HFFc6 (cell line): ENCODE measurements around the gene CA7. TPM values are rescaled to one million over a fixed set of nuclear protein-coding genes. Genes with fewer than 3 reads are reported as not detected.

Source experiments
- DNase-seq: peaks from one replicate; pipeline ENCODE4 v3.0.0-alpha.2; 2018
- H3K27ac Mint-ChIP-seq: 2 replicates; pipeline ENCODE4 v1.8.0; 2020; ENCODE audit warnings: mild to moderate bottlenecking, mixed read lengths
- H3K27me3 Mint-ChIP-seq: 2 replicates; pipeline ENCODE4 v1.8.0; 2021; ENCODE audit warnings: mild to moderate bottlenecking, moderate library complexity, mixed read lengths; ENCODE audit not compliant: insufficient read depth
- H3K36me3 Mint-ChIP-seq: 2 replicates; pipeline ENCODE4 v1.8.0; 2021; ENCODE audit warnings: low read depth, mixed read lengths
- H3K4me1 Mint-ChIP-seq: 2 replicates; pipeline ENCODE4 v1.8.0; 2020; ENCODE audit warnings: low read depth, mixed read lengths
- H3K4me3 Mint-ChIP-seq: 2 replicates; pipeline ENCODE4 v1.8.0; 2020; ENCODE audit warnings: mild to moderate bottlenecking, moderate library complexity, mixed read lengths
- H3K9me3 Mint-ChIP-seq: 2 replicates; pipeline ENCODE4 v1.8.0; 2020; ENCODE audit warnings: mild to moderate bottlenecking, mixed read lengths
- CTCF ChIP-seq: fragments of 200-600 bp; sonication (generic); IDR thresholded peaks from 2 replicates; pipeline ENCODE4 v1.5.0; 2021; ENCODE audit warnings: antibody characterized with exemption, mild to moderate bottlenecking
- long read RNA-seq: library from polyadenylated mRNA; unstranded; transcript quantifications from one replicate; pipeline ENCODE4 v2.0.0, GENCODE V29; 2019
- total RNA-seq, 6 experiments: library from RNA; stranded (reverse); fragmentation: NEBNext Ultra II Directional; extraction: Animal tissue kit (Norgen Biotek cat#: 25700); gene quantifications; 2 replicates in 1 of 6; 3 replicates in 5 of 6; pipeline ENCODE4 v1.2.3, GENCODE V29; 2021

CA7 gene
- total RNA-seq, result not detected
- long read RNA-seq, result 0 reads

DNA sequence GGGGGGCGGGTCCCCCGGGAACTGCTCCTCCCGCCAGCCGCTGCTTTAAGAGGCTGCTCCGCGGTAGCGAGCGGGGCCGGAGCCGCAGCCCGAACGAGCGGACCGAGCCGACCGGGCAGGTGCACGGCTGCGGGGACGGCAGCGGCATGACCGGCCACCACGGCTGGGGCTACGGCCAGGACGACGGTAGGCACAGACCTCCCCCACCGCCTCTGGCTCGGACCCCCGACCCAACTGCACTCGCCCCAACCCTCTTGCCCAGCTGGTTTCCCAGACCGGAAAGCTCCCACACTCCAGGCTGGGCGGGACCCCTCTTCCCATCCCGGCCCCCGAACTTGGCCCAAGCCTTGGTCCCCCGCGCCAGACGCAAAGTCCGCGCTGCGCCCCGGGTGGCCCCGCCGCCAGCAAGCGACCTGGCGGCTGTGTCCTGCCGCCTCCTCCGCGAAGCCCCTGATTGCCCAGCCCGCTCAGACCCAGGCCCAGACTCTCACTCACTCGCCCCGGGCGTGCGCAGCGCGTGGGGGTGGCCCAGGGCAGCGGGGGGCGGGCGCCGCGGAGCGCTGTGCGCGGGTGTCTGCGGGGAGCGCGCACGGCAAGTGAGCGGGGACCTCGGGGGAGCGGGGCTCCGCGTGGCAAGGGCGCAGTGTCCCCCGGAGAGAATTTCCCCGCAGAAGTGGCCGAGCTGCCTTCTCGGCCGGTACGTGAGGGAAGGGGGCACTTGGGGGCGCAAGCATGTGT lies at the start of gene CA7:
CA7 (plus strand) TSS at position 73 of the 738 bp plus-strand sequence; CDS start at position 147, 74 bp downstream.
- no peak within 1 kb of the TSS; the same call in 1 of the 2 replicates for H3K4me3 Mint-ChIP-seq

DNA sequence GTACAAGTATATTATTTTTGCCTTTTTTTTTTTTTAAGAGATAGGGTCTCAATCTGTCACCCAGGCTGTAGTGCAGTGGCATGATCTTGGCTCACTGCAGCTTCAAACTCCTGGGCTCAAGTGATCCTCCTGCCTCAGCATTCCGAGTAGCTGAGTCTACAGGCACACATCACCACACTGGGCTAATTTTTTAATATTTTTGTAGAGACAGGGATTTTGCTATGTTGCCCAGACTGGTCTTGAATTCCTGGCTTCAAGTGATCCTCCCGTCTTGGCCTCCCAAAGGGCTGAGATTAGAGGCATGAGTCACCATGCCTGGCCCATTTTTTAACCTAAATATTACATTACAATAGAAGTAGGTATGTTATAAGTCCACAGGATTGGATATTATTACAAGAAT lies 46.1 kb upstream of the CA7 start:
- no peak overlapping the region for H3K27ac Mint-ChIP-seq
- peaks cover 5% of the 10 kb centered on the region; the same call in 1 of the 2 replicates for H3K4me1 Mint-ChIP-seq
- no peaks in the 10 kb centered on the region; the same call in 1 of the 2 replicates for H3K36me3 Mint-ChIP-seq
- no peak for TF ChIP-seq CTCF
- H3K9me3 Mint-ChIP-seq, result no peaks in the 10 kb centered on the region
- DNase-seq, result peak; percentile 41
- H3K4me3 Mint-ChIP-seq, result no peak overlapping the region
- no peaks in the 10 kb centered on the region; the same call in 1 of the 2 replicates for H3K27me3 Mint-ChIP-seq

More for the DNA sequence above, at the start of gene CA7:
- no peak for TF ChIP-seq CTCF
- DNase-seq, result no peak
- Mint-ChIP-seq H3K36me3 (no peaks in the 10 kb centered on the region), H3K27ac (no peak within 1 kb of the TSS), H3K27me3 (peaks cover 70% of the 10 kb centered on the region), H3K9me3 (no peaks in the 10 kb centered on the region), H3K4me1 (no peaks in the 10 kb centered on the region; the same call in 1 of the 2 replicates)

DNA sequence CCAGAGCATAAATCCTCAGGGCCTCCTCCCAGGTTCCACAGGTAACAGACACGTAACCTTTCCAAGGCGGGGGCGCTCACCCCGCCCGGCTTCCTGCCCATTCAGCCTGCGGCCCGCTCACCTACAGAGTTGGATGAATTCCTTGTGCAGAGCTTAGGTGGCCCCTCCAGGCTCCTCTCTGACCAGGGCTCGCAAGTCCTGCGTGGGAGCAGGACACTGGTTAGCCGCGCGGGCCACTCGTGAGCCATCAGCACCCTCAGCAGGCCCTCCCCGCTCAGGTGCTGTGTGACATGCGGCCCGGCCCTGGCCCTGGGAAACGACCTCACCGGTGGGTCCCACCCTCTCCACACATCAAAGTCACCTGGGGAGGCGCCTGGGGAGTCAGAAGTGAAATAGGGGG lies 43.4 kb upstream of the CA7 start:
- Mint-ChIP-seq H3K4me3 (no peak overlapping the region), H3K27ac (no peak overlapping the region), H3K9me3 (no peaks in the 10 kb centered on the region)

DNA sequence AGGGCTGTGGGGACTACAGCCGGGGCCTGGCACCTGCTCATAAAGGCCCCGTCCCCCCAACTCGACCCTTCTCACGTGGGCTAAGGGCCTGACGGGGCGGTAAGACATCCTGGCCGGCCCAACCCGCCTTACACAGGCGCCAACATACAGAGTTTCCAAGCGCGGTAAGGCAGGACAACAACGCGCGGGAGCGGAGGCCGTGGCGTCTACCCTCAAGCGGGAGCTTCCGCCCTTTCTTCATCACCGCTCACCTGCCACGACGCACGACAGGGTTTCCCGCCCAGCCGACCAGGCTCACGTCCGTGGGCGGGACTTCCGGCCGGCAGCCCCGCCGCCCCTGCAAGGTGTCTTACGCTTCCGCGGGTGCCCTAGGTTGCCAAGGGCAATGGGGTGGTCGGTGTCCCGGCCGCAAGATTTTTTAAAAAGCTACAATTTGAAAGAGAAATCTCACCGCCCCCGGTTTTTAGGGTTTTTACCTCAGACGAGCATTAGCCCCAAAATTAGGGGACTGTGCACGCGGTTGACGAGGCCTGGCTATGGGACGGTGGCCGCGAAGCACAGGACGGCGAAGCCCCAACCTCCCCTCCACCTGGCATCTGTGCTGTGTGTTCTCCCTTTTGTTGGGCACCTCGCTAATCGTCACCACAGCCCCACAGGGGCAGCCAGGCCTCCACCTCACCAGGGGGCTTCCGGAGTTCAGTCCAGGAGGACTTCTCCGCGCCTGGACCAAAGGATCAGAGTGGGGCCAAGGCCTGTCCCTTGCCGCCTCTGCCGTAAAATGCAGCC lies 42.7 kb upstream of the CA7 start, which contains the start of gene TERB1:
TERB1 (minus strand) TSS at position 265 of the 786 bp plus-strand sequence. CDS start 4,786 bp downstream, outside the sequence.
- no peak within 1 kb of the TSS for H3K27ac Mint-ChIP-seq
- H3K36me3 Mint-ChIP-seq, result peaks cover 10% of the 10 kb centered on the region
- no peaks in the 10 kb centered on the region for H3K27me3 Mint-ChIP-seq
- H3K4me3 Mint-ChIP-seq, result no peak within 1 kb of the TSS
- peaks cover 5% of the 10 kb centered on the region; the same call in 1 of the 2 replicates for H3K4me1 Mint-ChIP-seq
- no peak for DNase-seq
- H3K9me3 Mint-ChIP-seq, result no peaks in the 10 kb centered on the region
- no peak for TF ChIP-seq CTCF

More for the DNA sequence above, 43.4 kb upstream of the CA7 start:
- peaks cover 10% of the 10 kb centered on the region for H3K36me3 Mint-ChIP-seq
- peaks cover 5% of the 10 kb centered on the region; the same call in 1 of the 2 replicates for H3K4me1 Mint-ChIP-seq
- no peaks in the 10 kb centered on the region for H3K27me3 Mint-ChIP-seq
- TF ChIP-seq CTCF, result no peak
- DNase-seq, result no peak

DNA sequence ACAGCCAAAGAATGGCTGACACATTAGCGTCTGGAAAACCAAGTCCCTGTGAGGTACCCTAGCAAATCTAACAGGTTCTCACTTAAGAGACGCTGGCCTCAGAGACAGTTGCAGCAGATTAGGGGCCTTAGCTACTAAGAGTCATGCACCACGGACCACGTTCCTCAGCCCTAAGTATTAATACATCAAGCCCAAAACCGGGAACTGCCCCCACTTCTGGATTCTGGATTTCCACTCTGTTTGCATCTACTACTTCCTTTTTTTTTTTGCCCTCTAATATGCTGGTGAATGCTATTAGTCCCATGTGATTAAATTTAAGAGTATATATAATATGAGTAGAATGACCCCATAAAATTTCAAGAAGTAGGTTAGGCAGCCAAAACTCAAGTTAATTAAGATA lies 42.1 kb upstream of the CA7 start:
- H3K4me1 Mint-ChIP-seq, result peaks cover 5% of the 10 kb centered on the region; the same call in 1 of the 2 replicates
- H3K27me3 Mint-ChIP-seq, result no peaks in the 10 kb centered on the region; the same call in 1 of the 2 replicates
- peaks cover 10% of the 10 kb centered on the region for H3K36me3 Mint-ChIP-seq
- no peak for DNase-seq
- no peak overlapping the region for H3K27ac Mint-ChIP-seq
- TF ChIP-seq CTCF, result no peak
- no peak overlapping the region for H3K4me3 Mint-ChIP-seq
- H3K9me3 Mint-ChIP-seq, result no peaks in the 10 kb centered on the region
